H1 (cell line): Measurements from ENCODE around the gene CD96. TPM values are rescaled to one million over a fixed set of nuclear protein-coding genes. Genes with fewer than 3 reads are reported as not detected.

Experiments
- CTCF ChIA-PET: fragments of 300-600 bp; sonication (Branson Sonifier 250); formaldehyde crosslinking; loops from one replicate; lab custom pipeline; 2021; ENCODE audit not compliant: partially characterized antibody; lab: Charles Lee
- POLR2A ChIA-PET: fragments of 300-600 bp; sonication (Branson Sonifier 250); formaldehyde crosslinking; loops from one replicate; lab custom pipeline; 2021; ENCODE audit warnings: inconsistent platforms; ENCODE audit not compliant: partially characterized antibody; lab: Charles Lee
- DNase-seq, 2 experiments: peaks; one replicate each; pipeline versions ENCODE4 v3.0.0 to v3.0.0-alpha.2; 2010 to 2022; ENCODE audit warnings: low spot score in 2 of 2, low read depth in 1 of 2, mixed read lengths in 1 of 2
- FAIRE-seq: peaks from 2 replicates; lab custom pipeline; 2011; peaks lifted over from hg19 to GRCh38; lab: Jason Lieb, UNC
- H2AFZ ChIP-seq: 2 replicates; pipeline ENCODE4 v1.8.1; 2012; ENCODE audit warnings: low read length, inconsistent platforms
- H2AK5ac ChIP-seq: 2 replicates; pipeline ENCODE4 v1.6.1; 2013; ENCODE audit warnings: low read depth, low read length
- H2BK120ac ChIP-seq: replicated peaks from 2 replicates; pipeline ENCODE3; 2013; ENCODE audit warnings: low read depth, low read length, inconsistent platforms
- H2BK12ac ChIP-seq: 2 replicates; pipeline ENCODE4 v1.6.1; 2013; ENCODE audit warnings: low read depth, low read length
- H2BK15ac ChIP-seq: 2 replicates; pipeline ENCODE4 v1.6.1; 2013; ENCODE audit warnings: low read length
- H2BK20ac ChIP-seq: 2 replicates; pipeline ENCODE4 v1.6.1; 2013; ENCODE audit warnings: low read length
- H2BK5ac ChIP-seq: 2 replicates; pipeline ENCODE4 v1.6.1; 2013; ENCODE audit warnings: low read depth, low read length
- H3K14ac ChIP-seq: 2 replicates; pipeline ENCODE4 v1.6.1; 2013; ENCODE audit warnings: inconsistent platforms; ENCODE audit not compliant: insufficient read length
- H3K18ac ChIP-seq: 2 replicates; pipeline ENCODE4 v1.6.1; 2013; ENCODE audit warnings: low read length; ENCODE audit errors: extremely low read depth
- H3K23ac ChIP-seq: 2 replicates; pipeline ENCODE4 v1.6.1; 2013; ENCODE audit warnings: inconsistent platforms; ENCODE audit not compliant: insufficient read length
- H3K23me2 ChIP-seq: 2 replicates; pipeline ENCODE4 v1.6.1; 2013; ENCODE audit warnings: low read depth, low read length
- H3K27ac ChIP-seq: 2 replicates; pipeline ENCODE4 v1.6.1; 2011; ENCODE audit warnings: low read depth, low read length, inconsistent platforms
- H3K27me3 ChIP-seq, 4 experiments: replicated peaks in 1 of 4; 1 replicate in 1 of 4; 2 replicates in 3 of 4; pipeline versions ENCODE4 v1.6.1 to v1.8.1; 2011 to 2013; ENCODE audit warnings: low read length in 3 of 4, mild to moderate bottlenecking in 3 of 4, inconsistent platforms in 2 of 4, mixed read lengths in 2 of 4, moderate library complexity in 1 of 4; ENCODE audit not compliant: control insufficient read depth in 3 of 4, insufficient read depth in 3 of 4; ENCODE audit errors: extremely low read depth in 1 of 4
- H3K36me3 ChIP-seq, 4 experiments: 2 replicates each; pipeline versions ENCODE4 v1.6.1 to v1.8.1; 2011 to 2013; ENCODE audit warnings: mild to moderate bottlenecking in 4 of 4, low read length in 3 of 4, moderate library complexity in 2 of 4, control low read depth in 1 of 4, inconsistent platforms in 1 of 4; ENCODE audit not compliant: insufficient read depth in 4 of 4, control insufficient read depth in 2 of 4
- H3K4ac ChIP-seq: replicated peaks from 2 replicates; pipeline ENCODE3; 2013; ENCODE audit warnings: low read length, low read depth, mixed read lengths, inconsistent platforms; ENCODE audit not compliant: insufficient read length
- H3K4me1 ChIP-seq, 4 experiments: replicated peaks in 1 of 4; 1 replicate in 1 of 4; 2 replicates in 3 of 4; pipeline versions ENCODE4 v1.6.1 to v1.8.1; 2011 to 2013; ENCODE audit warnings: low read length in 3 of 4, inconsistent platforms in 2 of 4, mixed read lengths in 1 of 4; ENCODE audit not compliant: insufficient read depth in 4 of 4, control insufficient read depth in 3 of 4
- H3K4me2 ChIP-seq, 2 experiments: 2 replicates each; pipeline versions ENCODE4 v1.6.1 to v1.8.1; 2011 to 2013; ENCODE audit warnings: low read depth in 2 of 2, low read length in 2 of 2, control low read depth in 1 of 2, inconsistent platforms in 1 of 2, mild to moderate bottlenecking in 1 of 2; ENCODE audit not compliant: insufficient read depth in 1 of 2
- H3K4me3 ChIP-seq, 4 experiments: fragments of 200-600, 300-600 bp in 1 of 4; sonication (generic), shearing (Covaris generic), sonication (Bioruptor Twin) in 1 of 4; 2 replicates each; pipeline versions ENCODE4 v1.5.1 to v1.8.1; 2011 to 2016; ENCODE audit warnings: low read length in 4 of 4, low read depth in 3 of 4, control low read depth in 2 of 4, inconsistent platforms in 2 of 4, mild to moderate bottlenecking in 2 of 4, mixed read lengths in 1 of 4, moderate library complexity in 1 of 4; ENCODE audit not compliant: insufficient read depth in 2 of 4; ENCODE audit errors: extremely low read depth in 1 of 4
- H3K56ac ChIP-seq: replicated peaks from 2 replicates; pipeline ENCODE3; 2013; ENCODE audit warnings: low read depth, mild to moderate bottlenecking, mixed read lengths, low read length, inconsistent platforms; ENCODE audit not compliant: insufficient read length
- H3K79me1 ChIP-seq: 2 replicates; pipeline ENCODE4 v1.6.1; 2013; ENCODE audit warnings: low read depth, low read length, control low read depth
- H3K79me2 ChIP-seq, 2 experiments: 2 replicates each; pipeline versions ENCODE4 v1.6.1 to v1.8.1; 2012 to 2013; ENCODE audit warnings: low read length in 2 of 2, mild to moderate bottlenecking in 2 of 2, inconsistent platforms in 1 of 2; ENCODE audit not compliant: insufficient read depth in 2 of 2, control insufficient read depth in 1 of 2
- H3K9ac ChIP-seq, 4 experiments: replicated peaks in 1 of 4; 1 replicate in 1 of 4; 2 replicates in 3 of 4; pipeline versions ENCODE4 v1.6.1 to v1.8.1; 2011 to 2013; ENCODE audit warnings: low read depth in 3 of 4, low read length in 3 of 4, control low read depth in 2 of 4, mild to moderate bottlenecking in 2 of 4, moderate library complexity in 2 of 4, inconsistent platforms in 1 of 4; ENCODE audit errors: extremely low read depth in 1 of 4
- H3K9me3 ChIP-seq, 2 experiments: 2 replicates each; pipeline versions ENCODE4 v1.6.1 to v1.8.1; 2012 to 2013; ENCODE audit warnings: mild to moderate bottlenecking in 2 of 2, moderate library complexity in 2 of 2, control low read depth in 1 of 2, inconsistent platforms in 1 of 2, low read depth in 1 of 2, low read length in 1 of 2, mixed read lengths in 1 of 2; ENCODE audit not compliant: insufficient read depth in 2 of 2
- H4K20me1 ChIP-seq, 2 experiments: replicated peaks in 1 of 2; 2 replicates each; pipeline versions ENCODE3 to v1.8.1; 2011 to 2013; ENCODE audit warnings: inconsistent platforms in 2 of 2, low read length in 2 of 2, mild to moderate bottlenecking in 1 of 2; ENCODE audit not compliant: insufficient read depth in 2 of 2, control insufficient read depth in 1 of 2
- H4K5ac ChIP-seq: 2 replicates; pipeline ENCODE4 v1.6.1; 2013; ENCODE audit warnings: low read length, low read depth, mixed read lengths, inconsistent platforms; ENCODE audit not compliant: insufficient read length
- H4K8ac ChIP-seq: 2 replicates; pipeline ENCODE4 v1.8.0; 2013; ENCODE audit warnings: mild to moderate bottlenecking, moderate library complexity, low read length, inconsistent platforms; ENCODE audit not compliant: insufficient read depth; ENCODE audit errors: extremely low read depth
- H4K91ac ChIP-seq: replicated peaks from 2 replicates; pipeline ENCODE3; 2013; ENCODE audit warnings: low read length, mixed read lengths, inconsistent platforms; ENCODE audit not compliant: insufficient read length
- CEBPB ChIP-seq: IDR thresholded peaks from 2 replicates; pipeline ENCODE4 v1.6.1; 2012; ENCODE audit warnings: low read depth, low read length
- RAD21 ChIP-seq, 2 experiments: IDR thresholded peaks in 1 of 2; conservative IDR thresholded peaks in 1 of 2; 2 replicates each; pipeline ENCODE4 v1.6.1; 2011; ENCODE audit warnings: low read depth in 2 of 2, low read length in 2 of 2, improper control_type of control experiment in 1 of 2, inconsistent platforms in 1 of 2, mild to moderate bottlenecking in 1 of 2, moderate library complexity in 1 of 2
- WGBS, 2 experiments: shearing (Covaris generic) in 1 of 2; methylation state at CpG; one replicate each; pipeline versions ENCODE4 v1.1.6 to v1.1.7; 2013 to 2015; ENCODE audit warnings: low lambda C conversion rate in 2 of 2, mixed read lengths in 2 of 2, inconsistent platforms in 1 of 2, low coverage in 1 of 2, missing lambda C conversion rate in 1 of 2; ENCODE audit not compliant: insufficient replicate concordance in 2 of 2, insufficient coverage in 1 of 2, insufficient read length in 1 of 2; ENCODE audit errors: extremely low coverage in 1 of 2, missing lambda C conversion rate in 1 of 2; 5-methylcytosine and 5-hydroxymethylcytosine counted together
- polyA plus RNA-seq, 7 experiments: library from polyadenylated mRNA; depleted of rRNA in 3 of 7; stranded (reverse) in 5 of 7; unstranded in 2 of 7; fragments of >200 nt in 5 of 7; fragments of 200-250 nt in 2 of 7; gene quantifications; 1 replicate in 5 of 7; 2 replicates in 1 of 7; 4 replicates in 1 of 7; pipeline versions ENCODE4 v1.2.1 to v1.2.3, GENCODE V29; 2011 to 2013; ENCODE audit warnings: missing spikeins in 2 of 7, mixed read lengths in 2 of 7
- total RNA-seq: library from RNA; stranded (reverse); fragmentation: NEBNext Ultra II Directional; extraction: Animal tissue kit (Norgen Biotek cat#: 25700); gene quantifications from 2 replicates; pipeline ENCODE4 v1.2.1, GENCODE V29; 2021

CD96 gene
- total and polyA plus RNA-seq, 2 of the 8 experiments (the other 6 are each of a cell fraction or from before 2014, with no cell fraction given) = not detected

DNA sequence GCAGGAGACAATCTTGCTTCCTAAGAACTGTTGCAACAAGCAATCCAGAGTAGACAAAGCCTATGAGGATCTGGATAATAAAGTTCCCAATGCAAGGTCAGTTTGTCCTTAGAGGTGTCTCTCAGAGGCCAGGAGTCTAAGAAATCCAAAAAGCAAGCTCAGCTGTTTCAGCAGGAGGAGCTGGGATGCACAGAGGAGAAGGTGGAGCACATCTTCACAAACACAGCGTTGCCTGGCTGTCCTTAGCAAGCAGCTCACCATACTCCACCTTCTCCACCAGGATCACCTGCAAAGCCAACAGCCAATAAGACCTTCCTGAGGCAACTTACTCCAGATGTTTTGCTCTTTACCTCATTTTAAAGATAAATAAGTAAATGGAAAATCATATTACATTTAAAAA lies 52.8 kb downstream of the CD96 start:
- no peak for FAIRE-seq
- H3K9ac ChIP-seq = no peak overlapping the region
- 7% methylated on average over 1 of the region's 1 CpG; no CpG with 5 or more reads in 1 of the 2 experiments for WGBS, 2 experiments

More for the DNA sequence above, 52.8 kb downstream of the CD96 start:
- Histone ChIP-seq H2BK20ac (no peak overlapping the region), H3K27ac (no peak overlapping the region), H3K79me1 (no peaks in the 10 kb centered on the region), H3K4me3 (no peak overlapping the region), H4K5ac (no peak overlapping the region), H4K91ac (no peak overlapping the region), H3K14ac (no peak overlapping the region), H4K20me1 (no peaks in the 10 kb centered on the region), H3K79me2 (no peaks in the 10 kb centered on the region), H3K18ac (no peak overlapping the region), H2BK5ac (no peak overlapping the region), H4K8ac (no peak overlapping the region), H3K36me3 (no peaks in the 10 kb centered on the region)
- TF ChIP-seq CEBPB = no peak
- no peak for TF ChIP-seq RAD21 (IDR thresholded peaks at IDR 0.05 in 1 of 2, conservative IDR thresholded peaks at IDR 0.05 in 1 of 2; ENCODE audit: low read depth in 2 of 2, low read length in 2 of 2)
- TF ChIP-seq, all 59 proteins: peak for 0
- Histone ChIP-seq H3K4ac (no peak overlapping the region), H3K56ac (no peak overlapping the region), H3K9me3 (no peaks in the 10 kb centered on the region), H2BK120ac (no peak overlapping the region), H3K23me2 (no peaks in the 10 kb centered on the region), H2BK15ac (no peak overlapping the region), H2BK12ac (no peak overlapping the region), H3K4me1 (no peaks in the 10 kb centered on the region), H3K27me3 (no peaks in the 10 kb centered on the region), H3K4me2 (no peak overlapping the region), H2AFZ (no peak overlapping the region), H2AK5ac (no peak overlapping the region), H3K23ac (no peak overlapping the region)
- ChIA-PET POLR2A (no interaction called here), CTCF (interaction anchor here (1.3 kb wide), 1 partner anchor 16 kb away, joined by 3 read pairs; no protein-coding TSS in a partner anchor)
- DNase-seq = no peak
